IMR-90 (cell line): ENCODE results near the gene CIBAR2. TPM values are rescaled to one million over a fixed set of nuclear protein-coding genes. Genes with fewer than 3 reads are reported as not detected.

ENCODE experiments used
- ATAC-seq: fragments of 200-7000 bp; cut with Tn5 transposase; 2 replicates; pipeline ENCODE4 v1.9.1; 2020; ENCODE audit warnings: low read depth, mild to moderate bottlenecking, moderate library complexity
- BruUV-seq: library from RNA; stranded (reverse); fragments of 400-500 nt; replicated peaks from 2 replicates; lab custom pipeline; 2021; lab: Mats Ljungman, UMichigan
- CTCF ChIA-PET: fragments of 300-600 bp; formaldehyde crosslinking; extraction: SDS; loops from one replicate; lab custom pipeline; 2021; ENCODE audit warnings: antibody characterized with exemption; lab: Yijun Ruan, JAX
- POLR2A ChIA-PET: fragments of 300-600 bp; sonication (Branson Sonifier 250); formaldehyde crosslinking; loops from one replicate; lab custom pipeline; 2022; ENCODE audit warnings: antibody characterized with exemption; ENCODE audit not compliant: unreplicated experiment; lab: Charles Lee
- DNase-seq: peaks from one replicate; pipeline ENCODE4 v3.0.0; 2013
- H2AFZ ChIP-seq: replicated peaks from 2 replicates; pipeline ENCODE3; 2013; ENCODE audit warnings: low read length, mild to moderate bottlenecking; ENCODE audit not compliant: poor library complexity
- H2AK5ac ChIP-seq: 2 replicates; pipeline ENCODE4 v1.6.1; 2013; ENCODE audit warnings: low read depth, low read length, inconsistent platforms
- H2AK9ac ChIP-seq: replicated peaks from 2 replicates; pipeline ENCODE3; 2013; ENCODE audit warnings: mild to moderate bottlenecking, low read depth, low read length, moderate library complexity; ENCODE audit not compliant: poor library complexity
- H2BK120ac ChIP-seq: 2 replicates; pipeline ENCODE4 v1.6.1; 2013; ENCODE audit warnings: low read depth, low read length, inconsistent platforms
- H2BK15ac ChIP-seq: 3 replicates; pipeline ENCODE4 v1.6.1; 2013; ENCODE audit warnings: low read depth, low read length, inconsistent platforms
- H2BK20ac ChIP-seq: 2 replicates; pipeline ENCODE4 v1.6.1; 2013; ENCODE audit warnings: low read depth, mild to moderate bottlenecking, inconsistent platforms, low read length, moderate library complexity
- H2BK5ac ChIP-seq: 2 replicates; pipeline ENCODE4 v1.6.1; 2013; ENCODE audit warnings: mild to moderate bottlenecking, low read depth, low read length, inconsistent platforms; ENCODE audit not compliant: poor library complexity, severe bottlenecking
- H3K14ac ChIP-seq: replicated peaks from 2 replicates; pipeline ENCODE4 v1.6.1; 2013; ENCODE audit warnings: low read depth, low read length, inconsistent platforms
- H3K18ac ChIP-seq: 2 replicates; pipeline ENCODE4 v1.6.1; 2013; ENCODE audit warnings: low read depth, low read length, control low read depth
- H3K23ac ChIP-seq: 2 replicates; pipeline ENCODE4 v1.6.1; 2013; ENCODE audit warnings: low read depth, low read length, inconsistent platforms
- H3K27ac ChIP-seq: 2 replicates; pipeline ENCODE4 v1.5.1; 2013; ENCODE audit warnings: mild to moderate bottlenecking, control low read depth, low read length; ENCODE audit not compliant: insufficient read depth
- H3K27me3 ChIP-seq: 2 replicates; pipeline ENCODE4 v1.6.1; 2013; ENCODE audit warnings: low read length; ENCODE audit not compliant: control insufficient read depth, insufficient read depth
- H3K36me3 ChIP-seq: 2 replicates; pipeline ENCODE4 v1.6.1; 2013; ENCODE audit warnings: low read length, mixed read lengths; ENCODE audit not compliant: control insufficient read depth, insufficient read depth
- H3K4ac ChIP-seq: 2 replicates; pipeline ENCODE4 v1.6.1; 2013; ENCODE audit warnings: low read depth, low read length, inconsistent platforms
- H3K4me1 ChIP-seq: 2 replicates; pipeline ENCODE4 v1.6.1; 2013; ENCODE audit warnings: low read length, mixed read lengths; ENCODE audit not compliant: control insufficient read depth, insufficient read depth
- H3K4me2 ChIP-seq: 2 replicates; pipeline ENCODE4 v1.6.1; 2013; ENCODE audit warnings: low read depth, mild to moderate bottlenecking, control low read depth, low read length, moderate library complexity
- H3K4me3 ChIP-seq: 2 replicates; pipeline ENCODE4 v1.5.1; 2013; ENCODE audit warnings: low read depth, mild to moderate bottlenecking, control low read depth, low read length, moderate library complexity; ENCODE audit not compliant: insufficient read depth
- H3K56ac ChIP-seq: 2 replicates; pipeline ENCODE4 v1.6.1; 2013; ENCODE audit warnings: low read length, inconsistent platforms; ENCODE audit not compliant: insufficient read depth; ENCODE audit errors: extremely low read depth
- H3K79me1 ChIP-seq, 2 experiments: 2 replicates each; pipeline ENCODE4 v1.6.1; 2013; ENCODE audit warnings: low read length in 2 of 2, inconsistent platforms in 1 of 2, low read depth in 1 of 2
- H3K9ac ChIP-seq: 2 replicates; pipeline ENCODE4 v1.6.1; 2013; ENCODE audit warnings: low read depth, low read length, control low read depth
- H3K9me1 ChIP-seq: 2 replicates; pipeline ENCODE4 v1.6.1; 2013; ENCODE audit warnings: low read length, inconsistent platforms; ENCODE audit not compliant: insufficient read depth
- H3K9me3 ChIP-seq: 2 replicates; pipeline ENCODE4 v1.6.1; 2013; ENCODE audit warnings: low read length; ENCODE audit not compliant: control insufficient read depth, insufficient read depth
- H4K20me1 ChIP-seq: 2 replicates; pipeline ENCODE4 v1.6.1; 2013; ENCODE audit warnings: low read length, inconsistent platforms; ENCODE audit not compliant: insufficient read depth
- H4K5ac ChIP-seq: 2 replicates; pipeline ENCODE4 v1.6.1; 2013; ENCODE audit warnings: mild to moderate bottlenecking, low read depth, low read length, control low read depth
- H4K8ac ChIP-seq, 2 experiments: 2 replicates each; pipeline ENCODE4 v1.6.1; 2013; ENCODE audit warnings: low read depth in 2 of 2, low read length in 2 of 2, control low read depth in 1 of 2, inconsistent platforms in 1 of 2
- H4K91ac ChIP-seq: 2 replicates; pipeline ENCODE4 v1.6.1; 2013; ENCODE audit warnings: low read depth, low read length, inconsistent platforms; ENCODE audit not compliant: insufficient read depth
- CEBPB ChIP-seq: IDR thresholded peaks from 2 replicates; pipeline ENCODE4 v1.6.1; 2012; ENCODE audit warnings: low read depth, low read length, improper control_type of control experiment
- MAFK ChIP-seq: IDR thresholded peaks from 2 replicates; pipeline ENCODE4 v1.6.1; 2012; ENCODE audit warnings: low read depth, low read length, improper control_type of control experiment
- SMC3 ChIP-seq: fragments of 150-350 bp; IDR thresholded peaks from 2 replicates; pipeline ENCODE4 v1.6.1; 2016; ENCODE audit warnings: low read depth, mild to moderate bottlenecking, antibody characterized with exemption, low read length, moderate library complexity
- whole genome bisulfite sequencing, 2 experiments: methylation state at CpG; one replicate each; pipeline versions ENCODE4 v1.1.5 to v1.1.7; 2013; ENCODE audit warnings: missing lambda C conversion rate in 2 of 2; ENCODE audit not compliant: insufficient read length in 1 of 2; ENCODE audit errors: extremely low coverage in 2 of 2; 5-methylcytosine and 5-hydroxymethylcytosine counted together
- dilution Hi-C: fragments of 300-500 bp; cut with HindIII; formaldehyde crosslinking; loops from one replicate; pipeline ENCODE4 v1.14.3; 2018; ENCODE audit warnings: low sequenced_read_pairs; ENCODE audit not compliant: unreplicated experiment
- in situ Hi-C: fragments of 300-500 bp; cut with MboI; formaldehyde crosslinking; loops from 3 replicates; pipeline ENCODE4 v1.14.3; 2019; ENCODE audit warnings: low sequenced_read_pairs, inconsistent platforms, mixed read lengths
- intact Hi-C: fragments of 100-400 bp; cut with micrococcal nuclease; formaldehyde crosslinking; loops from 2 replicates; pipeline ENCODE4 v1.10.0; 2022
- polyA plus RNA-seq, 3 experiments: library from polyadenylated mRNA; depleted of rRNA; stranded (reverse); fragments of >200 nt; gene quantifications; 2 replicates each; pipeline ENCODE4 v1.2.3, GENCODE V29; 2012; ENCODE audit warnings: low replicate concordance in 1 of 3
- total RNA-seq: library from RNA; depleted of rRNA; stranded (reverse); fragments of >200 nt; gene quantifications from 2 replicates; pipeline ENCODE4 v1.2.3, GENCODE V29; 2012
- TF ChIP-seq, protein P1 (sequence below): fragments of 150-350 bp; IDR thresholded peaks from 2 replicates; pipeline ENCODE4 v1.6.1; 2017; ENCODE audit warnings: mild to moderate bottlenecking, antibody characterized with exemption, low read length, low read depth

CIBAR2 gene
- total and polyA plus RNA-seq, 2 of the 4 experiments (the other 2 are of a cell fraction): 0.18 to 0.24 TPM

GRCh38 chr16:85067426-85067825 lies 44.8 kb downstream of the CIBAR2 start:
- H3K4me1 ChIP-seq: no peaks in the 10 kb centered on the region
- no peak overlapping the region for H2BK15ac ChIP-seq
- H3K18ac ChIP-seq: no peak overlapping the region
- H4K91ac ChIP-seq: no peak overlapping the region
- H3K23ac ChIP-seq: no peak overlapping the region
- H2BK5ac ChIP-seq: no peak overlapping the region
- H3K56ac ChIP-seq: no peak overlapping the region
- WGBS, 2 experiments: 81% methylated on average over 5 of the region's 8 CpGs; no CpG with 5 or more reads in 1 of the 2 experiments
- peak overlapping the region; percentile 63 for H2AFZ ChIP-seq
- no peaks in the 10 kb centered on the region for H3K27me3 ChIP-seq
- dilution Hi-C loops (no loop called here), intact Hi-C loops (no loop called here), in situ Hi-C loops (no loop called here)
- H2BK20ac ChIP-seq: no peak overlapping the region
- no peak overlapping the region for H3K4me3 ChIP-seq
- CTCF ChIA-PET: no interaction called here
- peaks cover 13% of the 10 kb centered on the region; the same call in 1 of the 2 replicates for H3K36me3 ChIP-seq
- H3K14ac ChIP-seq: no peak overlapping the region
- H2AK5ac ChIP-seq: no peak overlapping the region
- no peak overlapping the region for H3K9ac ChIP-seq
- H3K27ac ChIP-seq: no peak overlapping the region
- H4K5ac ChIP-seq: no peak overlapping the region
- peaks cover 0 to 9% of the 10 kb centered on the region in 2 experiments; a peak in 1 of 4 replicates for H3K79me1 ChIP-seq
- no peaks in the 10 kb centered on the region; the same call in 1 of the 2 replicates for H4K20me1 ChIP-seq
- TF ChIP-seq SMC3: no peak
- TF ChIP-seq, protein P1, sequence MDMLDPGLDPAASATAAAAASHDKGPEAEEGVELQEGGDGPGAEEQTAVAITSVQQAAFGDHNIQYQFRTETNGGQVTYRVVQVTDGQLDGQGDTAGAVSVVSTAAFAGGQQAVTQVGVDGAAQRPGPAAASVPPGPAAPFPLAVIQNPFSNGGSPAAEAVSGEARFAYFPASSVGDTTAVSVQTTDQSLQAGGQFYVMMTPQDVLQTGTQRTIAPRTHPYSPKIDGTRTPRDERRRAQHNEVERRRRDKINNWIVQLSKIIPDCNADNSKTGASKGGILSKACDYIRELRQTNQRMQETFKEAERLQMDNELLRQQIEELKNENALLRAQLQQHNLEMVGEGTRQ: no peak
- no peak for TF ChIP-seq CEBPB
- TF ChIP-seq MAFK: no peak
- BruUV-seq: no TSS peak
- ATAC-seq (no peak), DNase-seq (no peak)
- H4K8ac ChIP-seq: no peak overlapping the region
- H2BK120ac ChIP-seq: no peak overlapping the region
- POLR2A ChIA-PET: no interaction called here
- no peaks in the 10 kb centered on the region for H3K9me1 ChIP-seq
- H3K4ac ChIP-seq: no peak overlapping the region
- H2AK9ac ChIP-seq: no peak overlapping the region
- H3K4me2 ChIP-seq: no peak overlapping the region
- no peaks in the 10 kb centered on the region for H3K9me3 ChIP-seq
